SK-N-DZ (cell line): ENCODE data around the gene ATF6. TPM values are rescaled to one million over a fixed set of nuclear protein-coding genes. Genes with fewer than 3 reads are reported as not detected.
A peak's percentile ranks its signal among the peaks of the same experiment; 100 is the strongest.
"Not testable (repeated sequence)": the region's sequence is repeated elsewhere in the genome, so short reads cannot be mapped to it uniquely, and the experiment has no call there.

Experiments
- DNase-seq: peaks from one replicate; pipeline ENCODE4 v3.0.0-alpha.2; 2015; ENCODE audit warnings: low spot score
- polyA plus RNA-seq, 2 experiments: library from polyadenylated mRNA; depleted of rRNA; stranded (reverse); fragments of >200 nt; gene quantifications; 2 replicates each; pipeline ENCODE4 v1.2.3, GENCODE V29; 2014

ATF6 gene, protein sequence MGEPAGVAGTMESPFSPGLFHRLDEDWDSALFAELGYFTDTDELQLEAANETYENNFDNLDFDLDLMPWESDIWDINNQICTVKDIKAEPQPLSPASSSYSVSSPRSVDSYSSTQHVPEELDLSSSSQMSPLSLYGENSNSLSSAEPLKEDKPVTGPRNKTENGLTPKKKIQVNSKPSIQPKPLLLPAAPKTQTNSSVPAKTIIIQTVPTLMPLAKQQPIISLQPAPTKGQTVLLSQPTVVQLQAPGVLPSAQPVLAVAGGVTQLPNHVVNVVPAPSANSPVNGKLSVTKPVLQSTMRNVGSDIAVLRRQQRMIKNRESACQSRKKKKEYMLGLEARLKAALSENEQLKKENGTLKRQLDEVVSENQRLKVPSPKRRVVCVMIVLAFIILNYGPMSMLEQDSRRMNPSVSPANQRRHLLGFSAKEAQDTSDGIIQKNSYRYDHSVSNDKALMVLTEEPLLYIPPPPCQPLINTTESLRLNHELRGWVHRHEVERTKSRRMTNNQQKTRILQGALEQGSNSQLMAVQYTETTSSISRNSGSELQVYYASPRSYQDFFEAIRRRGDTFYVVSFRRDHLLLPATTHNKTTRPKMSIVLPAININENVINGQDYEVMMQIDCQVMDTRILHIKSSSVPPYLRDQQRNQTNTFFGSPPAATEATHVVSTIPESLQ
- polyA plus RNA-seq (2014; cell fraction: cytosol; rRNA removed), result 14.4 and 16.7 TPM in 2 replicates
- polyA plus RNA-seq (2014; cell fraction: nucleus; rRNA removed), result 7.1 and 7.8 TPM in 2 replicates

GRCh38 chr1:161766102-161766981, at the start of gene ATF6:
Gene ATF6 (plus strand): TSS chr1:161766320. CDS start chr1:161766361, 41 bp downstream.
- peak; percentile 89 for DNase-seq

GRCh38 chr1:161718559-161719324, 47.4 kb upstream of the ATF6 start:
- no peak for DNase-seq

DNA sequence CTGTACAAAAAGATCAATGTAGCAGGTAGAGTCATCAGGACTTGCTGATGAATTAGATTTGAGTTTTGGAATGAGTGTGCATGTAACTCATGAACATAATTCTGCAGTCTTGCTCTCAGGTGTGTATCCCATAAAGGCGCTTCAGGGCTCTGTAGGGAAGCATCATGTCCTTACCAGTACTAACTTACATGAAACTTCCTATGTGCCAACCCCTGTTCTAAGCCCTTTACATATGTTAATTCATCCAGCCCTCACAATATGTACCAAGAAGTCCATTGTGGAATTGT, 46.9 kb upstream of the ATF6 start:
- no peak for DNase-seq

DNA sequence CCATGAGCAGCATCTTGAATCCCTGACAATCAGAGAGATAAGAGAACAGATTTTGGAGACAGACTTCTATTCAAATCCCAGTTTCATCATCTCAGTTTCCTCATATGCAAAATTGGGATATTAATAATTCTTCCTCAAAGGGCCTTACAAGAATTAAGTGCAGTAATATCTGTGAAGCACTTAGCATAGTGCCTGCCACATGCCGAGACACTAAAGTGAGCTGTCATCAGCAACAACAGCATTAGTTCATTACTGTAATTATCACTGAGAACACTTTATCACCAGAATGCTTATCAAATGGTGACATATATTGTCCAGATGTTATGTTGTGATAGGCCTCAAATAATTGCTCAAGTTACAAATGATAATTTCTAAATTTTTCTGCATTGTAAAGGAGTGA, 45.7 kb upstream of the ATF6 start:
- DNase-seq, result no peak

- no peak for DNase-seq
Observed at GRCh38 chr1:161720956-161721737, 45.0 kb upstream of the ATF6 start, which contains the start of gene FCRLB. Gene FCRLB (plus strand): TSS chr1:161721544. CDS start chr1:161722673, 1,129 bp downstream.

DNA sequence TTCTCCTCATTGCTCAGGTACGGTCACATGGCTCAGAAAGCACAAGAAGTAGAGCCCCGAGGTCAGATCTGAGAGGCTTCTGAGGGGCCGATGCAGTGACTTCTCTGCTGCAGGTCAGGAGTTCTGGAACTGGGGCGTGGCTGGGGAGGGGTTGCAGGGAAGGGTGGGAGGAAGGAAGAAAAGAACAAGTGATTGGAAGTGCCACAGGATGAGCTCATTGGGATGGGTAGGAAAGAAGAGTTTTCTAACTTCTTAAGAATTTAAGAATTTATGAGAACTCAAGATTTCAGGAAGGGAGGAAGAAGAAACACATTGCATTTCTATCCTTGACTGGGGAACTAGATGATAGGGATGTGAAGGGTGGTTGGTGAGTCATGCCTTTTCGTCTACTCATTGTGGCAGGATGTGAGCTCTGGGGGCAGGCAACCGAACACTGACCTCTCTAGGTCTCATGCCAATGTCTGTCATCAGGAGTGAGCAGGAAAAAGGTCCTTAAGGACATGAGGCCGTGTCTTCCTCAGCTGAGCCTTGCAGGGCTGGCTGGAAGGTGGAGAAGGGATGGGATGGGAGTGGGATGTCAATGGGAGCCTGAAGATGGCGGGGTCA, 44.3 kb upstream of the ATF6 start:
- DNase-seq, result no peak

DNA sequence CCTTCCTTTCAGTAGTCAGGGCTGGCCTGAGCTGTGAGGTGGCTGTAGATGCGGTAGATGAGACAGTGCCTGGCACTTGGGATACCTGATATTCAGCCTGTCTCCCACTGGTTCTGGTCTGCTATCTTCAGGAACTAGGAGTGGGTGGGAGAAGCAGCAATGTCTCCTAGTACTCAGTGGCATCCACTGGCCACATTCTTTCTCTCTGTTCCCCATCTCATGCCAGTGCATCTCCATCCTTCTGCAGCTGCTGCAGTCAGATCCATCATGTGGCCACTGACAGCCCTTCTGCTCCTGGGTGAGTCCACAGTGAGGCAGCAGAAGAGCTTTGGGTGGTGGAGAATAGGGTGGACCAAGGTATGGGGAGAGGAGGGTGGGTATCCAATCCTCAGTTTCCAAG, 43.7 kb upstream of the ATF6 start:
- no peak for DNase-seq

- DNase-seq, result no peak
Observed at GRCh38 chr1:161723459-161724141, 42.5 kb upstream of the ATF6 start.

GRCh38 chr1:161725258-161725907, 40.7 kb upstream of the ATF6 start:
- DNase-seq, result not testable (repeated sequence)

DNA sequence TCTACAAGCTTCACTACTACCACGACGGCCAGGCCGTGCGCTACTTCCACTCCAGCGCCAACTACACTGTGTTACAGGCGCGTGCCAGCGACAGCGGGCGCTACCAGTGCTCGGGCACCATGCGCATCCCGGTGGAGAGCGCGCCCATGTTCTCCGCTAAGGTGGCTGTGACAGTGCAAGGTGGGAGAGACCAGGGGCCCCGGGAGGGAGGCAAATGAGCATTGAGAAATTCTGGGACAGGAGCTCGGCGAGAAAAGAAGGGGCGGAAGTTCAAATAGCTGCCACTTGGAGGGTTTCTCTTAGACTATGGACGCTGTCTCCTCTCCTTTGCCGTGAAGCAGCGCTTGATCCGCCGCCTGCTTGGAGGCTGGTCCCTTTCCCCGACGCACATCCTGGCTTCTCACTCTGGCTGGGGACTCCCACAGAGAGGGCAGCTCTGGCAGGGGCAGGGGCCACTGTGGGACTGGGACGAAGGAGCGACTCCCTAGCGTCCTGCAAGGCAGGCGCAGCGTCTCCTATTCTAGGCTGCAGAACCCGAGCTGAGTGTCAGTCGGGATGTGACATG, 40.1 kb upstream of the ATF6 start:
- peak; percentile 51 for DNase-seq

DNA sequence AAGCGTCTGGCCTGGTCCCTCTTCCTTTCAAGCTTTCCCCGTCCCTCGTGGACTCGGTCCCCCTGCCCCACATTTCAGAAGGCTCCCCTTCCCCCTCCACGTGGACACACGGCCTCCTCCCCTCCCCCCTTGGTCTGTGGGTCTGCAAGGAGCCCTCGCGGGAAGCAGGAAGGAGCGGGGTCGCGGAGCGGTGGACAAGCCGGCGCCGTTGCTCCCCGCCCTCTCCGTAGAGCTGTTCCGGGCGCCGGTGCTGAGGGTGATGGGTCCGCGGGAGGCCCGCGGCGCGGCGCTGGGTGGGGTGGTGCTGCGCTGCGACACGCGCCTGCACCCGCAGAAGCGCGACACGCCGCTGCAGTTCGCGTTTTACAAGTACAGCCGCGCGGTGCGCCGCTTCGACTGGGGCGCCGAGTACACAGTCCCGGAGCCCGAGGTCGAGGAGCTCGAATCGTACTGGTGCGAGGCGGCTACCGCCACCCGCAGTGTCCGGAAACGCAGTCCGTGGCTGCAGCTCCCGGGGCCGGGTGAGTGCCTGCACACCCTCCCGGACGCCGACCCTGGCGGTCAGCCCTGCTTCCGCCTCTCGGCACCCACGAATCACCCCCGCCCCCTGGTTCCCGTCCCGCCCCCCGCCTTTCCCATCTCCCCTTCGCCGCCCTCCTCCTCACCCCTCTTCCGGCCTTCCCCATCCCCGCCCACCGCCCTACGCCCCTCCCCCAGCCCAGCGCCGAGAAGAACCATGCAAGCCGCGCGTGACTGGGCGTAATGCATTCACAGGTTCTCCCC, 39.5 kb upstream of the ATF6 start:
- peak; percentile 79 for DNase-seq

DNA sequence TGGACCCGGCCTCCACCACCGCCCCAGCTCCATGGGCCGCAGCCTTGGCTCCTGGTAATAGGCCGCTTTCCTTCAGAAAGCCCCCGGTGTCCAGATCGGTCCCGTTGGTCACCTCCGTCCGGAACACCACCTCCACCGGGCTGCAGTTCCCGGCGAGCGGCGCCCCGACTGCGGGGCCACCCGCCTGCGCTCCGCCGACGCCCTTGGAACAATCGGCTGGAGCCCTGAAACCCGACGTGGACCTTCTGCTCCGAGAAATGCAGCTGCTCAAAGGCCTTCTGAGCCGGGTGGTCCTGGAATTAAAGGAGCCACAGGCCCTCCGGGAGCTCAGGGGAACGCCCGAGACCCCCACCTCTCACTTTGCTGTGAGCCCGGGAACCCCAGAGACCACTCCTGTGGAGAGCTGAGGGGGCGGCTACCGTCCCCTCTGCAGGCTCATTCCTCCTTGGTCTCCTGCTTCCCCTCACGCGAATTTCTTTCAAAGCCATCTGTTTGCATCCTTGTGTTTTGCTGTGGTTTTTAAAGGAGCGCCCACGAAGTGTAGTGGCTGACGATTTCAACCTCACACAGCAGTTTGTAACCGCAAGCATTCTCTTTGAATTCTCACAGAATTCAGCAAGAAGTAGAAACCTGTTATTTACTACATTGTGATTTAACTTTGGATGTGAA, 38.7 kb upstream of the ATF6 start:
- DNase-seq, result peak; percentile 16

GRCh38 chr1:161728376-161729226, 37.5 kb upstream of the ATF6 start:
- DNase-seq, result no peak

GRCh38 chr1:161730050-161730564, 36.0 kb upstream of the ATF6 start:
- no peak for DNase-seq

GRCh38 chr1:161731241-161731640, 34.9 kb upstream of the ATF6 start:
- DNase-seq, result no peak
